Activated naive CD4-positive, alpha-beta T cell treated with anti-CD3 and anti-CD28 coated beads, Interleukin-2, amount 50 U/mL, for 72 hours (primary cell): ENCODE results near the gene POMZP3. TPM values are rescaled to one million over a fixed set of nuclear protein-coding genes. Genes with fewer than 3 reads are reported as not detected.
"Not testable (repeated sequence)": the region's sequence is repeated elsewhere in the genome, so short reads cannot be mapped to it uniquely, and the experiment has no call there.

Experiments
- ATAC-seq, 2 donors: fragments of 150-1000 bp; cut with Tn5 transposase; 2 replicates each; pipeline ENCODE4 v1.10.0; 2021; ENCODE audit warnings: mild to moderate bottlenecking in 2 of 2, moderate library complexity in 2 of 2
- DNase-seq, 2 donors: peaks; one replicate each; pipeline ENCODE4 v3.0.0; 2021 to 2022; ENCODE audit warnings: low spot score in 2 of 2
- H3K27ac Mint-ChIP-seq, 2 donors: one replicate each; pipeline ENCODE4 v1.8.0; 2022; ENCODE audit warnings: mild to moderate bottlenecking in 2 of 2, mixed read lengths in 2 of 2
- H3K36me3 Mint-ChIP-seq, 2 donors: one replicate each; pipeline ENCODE4 v1.8.0; 2022; ENCODE audit warnings: mixed read lengths in 2 of 2
- H3K9me3 Mint-ChIP-seq, 2 donors: one replicate each; pipeline ENCODE4 v1.8.0; 2022; ENCODE audit warnings: mixed read lengths in 2 of 2
- total RNA-seq, 2 donors: library from RNA; stranded (reverse); gene quantifications; one replicate each; pipeline ENCODE4 v1.2.3, GENCODE V29; 2022

POMZP3 gene
- total RNA-seq, 2 donors from 2014 or later, result 7.9 to 12.3 TPM

DNA sequence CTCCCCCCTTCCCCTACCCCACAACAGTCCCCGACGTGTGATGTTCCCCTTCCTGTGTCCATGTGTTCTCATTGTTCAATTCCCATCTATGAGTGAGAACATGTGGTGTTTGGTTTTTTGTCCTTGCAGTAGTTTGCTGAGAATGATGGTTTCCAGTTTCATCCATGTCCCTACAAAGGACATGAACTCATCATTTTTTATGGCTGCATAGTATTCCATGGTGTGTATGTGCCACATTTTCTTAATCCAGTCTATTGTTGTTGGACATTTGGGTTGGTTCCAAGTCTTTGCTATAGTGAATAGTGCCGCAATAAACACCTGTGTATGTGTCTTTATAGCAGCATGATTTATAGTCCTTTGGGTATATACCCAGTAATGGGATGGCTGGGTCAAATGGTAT lies 65.7 kb downstream of the POMZP3 start:
- H3K36me3 Mint-ChIP-seq, result peaks cover 12 to 45% of the 10 kb centered on the region in 2 donors
- H3K9me3 Mint-ChIP-seq, H3K27ac Mint-ChIP-seq, ATAC-seq, DNase-seq: not testable (repeated sequence)

DNA sequence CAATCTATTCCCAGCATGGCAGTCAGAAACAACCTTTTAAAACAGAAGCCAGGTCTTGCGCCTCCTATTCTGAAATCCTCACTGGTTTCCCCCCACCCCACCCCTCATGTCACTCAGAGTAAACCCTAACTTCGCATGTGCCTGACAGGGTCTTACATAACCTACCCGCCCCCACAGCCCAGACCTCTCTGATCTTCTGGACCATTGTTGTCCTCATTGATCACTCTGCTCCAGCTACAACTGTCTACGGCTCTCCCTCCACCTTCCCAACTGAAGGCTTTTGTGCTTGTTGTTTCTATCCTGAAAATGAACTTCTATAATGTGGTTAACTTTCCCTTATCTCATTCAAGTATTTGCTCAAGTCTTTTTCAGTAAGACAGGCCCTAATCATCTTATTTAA lies 66.9 kb downstream of the POMZP3 start:
- not testable (repeated sequence) for ATAC-seq, DNase-seq, H3K9me3 Mint-ChIP-seq, H3K27ac Mint-ChIP-seq
- H3K36me3 Mint-ChIP-seq, result peaks cover 7 to 34% of the 10 kb centered on the region in 2 donors

Other genes with a start within 250 kb of the POMZP3 start
- gene SSC4D, start 217.6 kb downstream of the POMZP3 start, total RNA-seq, result under 1 TPM; 0.61 to 0.62 TPM
- 10 to 100 TPM in 1 of 2 donors, 1 to 10 TPM in 1; 7.9 to 19.2 TPM for gene ZP3, start 202.3 kb downstream of the POMZP3 start, total RNA-seq
- gene DTX2, start 165.6 kb downstream of the POMZP3 start, total RNA-seq, result 10 to 100 TPM; 22.3 to 28.5 TPM
- 1 to 10 TPM in 1 of 2 donors, under 1 TPM in 1; 0.68 to 1.6 TPM for gene UPK3B, start 116.7 kb downstream of the POMZP3 start, total RNA-seq
- under 1 TPM in 1 of 2 donors, not detected in 1; 0.10 TPM for gene SPDYE16, start 84.0 kb downstream of the POMZP3 start, total RNA-seq